Neural cell (in vitro differentiated cells): ENCODE measurements around the gene TSPAN3.

Source experiments
- CTCF ChIP-seq: fragments of 450-650 bp; IDR thresholded peaks from 2 replicates; pipeline ENCODE4 v1.5.1; 2014; ENCODE audit warnings: antibody characterized with exemption, mild to moderate bottlenecking, moderate library complexity; ENCODE audit not compliant: poor library complexity, severe bottlenecking
- SMC3 ChIP-seq: fragments of 450-650 bp; conservative IDR thresholded peaks from 2 replicates; pipeline ENCODE4 v1.6.1; 2014; ENCODE audit warnings: antibody characterized with exemption, mild to moderate bottlenecking, moderate library complexity; ENCODE audit not compliant: poor library complexity
- TAF1 ChIP-seq: IDR thresholded peaks from 2 replicates; pipeline ENCODE4 v1.6.1; 2012; ENCODE audit warnings: low read depth

DNA sequence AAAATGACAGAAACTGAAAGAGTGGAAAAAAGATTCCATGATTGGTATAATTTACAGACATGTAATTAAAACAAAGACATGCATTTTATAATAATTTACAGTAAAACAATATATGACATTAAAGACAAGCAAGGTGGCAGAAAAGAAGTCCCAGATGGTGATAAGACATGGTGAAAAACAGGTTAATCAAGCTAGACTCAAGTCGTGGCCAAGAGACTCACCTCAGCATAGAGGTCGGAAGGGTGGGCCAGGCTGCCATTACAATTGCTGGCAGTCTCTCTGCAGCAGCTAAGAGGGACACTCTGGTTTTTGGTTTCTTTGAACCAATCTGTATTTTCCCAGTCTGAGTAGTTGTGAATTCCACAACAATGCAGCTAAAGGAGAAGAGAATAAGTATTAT, 18.4 kb downstream of the TSPAN3 start:
- TF ChIP-seq CTCF (no peak), TAF1 (no peak), SMC3 (no peak)
